NCI-H345 treated with DMSO at 0.1 percent for 48 hours (cell line): ENCODE results near the gene AFF3.
A peak's percentile ranks its signal among the peaks of the same experiment; 100 is the strongest.

Experiments used
- DNase-seq: peaks from one replicate; lab custom pipeline; 2025; ENCODE audit not compliant: unreplicated experiment; lab: John Stamatoyannopoulos, UW

Gene AFF3

GRCh38 chr2:100151310-100151709 lies 8.9 kb upstream of the AFF3 start:
- no peak for DNase-seq

- DNase-seq: no peak
These were observed 6.5 kb upstream of the AFF3 start for GRCh38 chr2:100148883-100149282.

GRCh38 chr2:100146657-100146960 lies 4.2 kb upstream of the AFF3 start:
- no peak for DNase-seq

- DNase-seq: no peak
These were observed 3.7 kb upstream of the AFF3 start for GRCh38 chr2:100145893-100146656.

DNA sequence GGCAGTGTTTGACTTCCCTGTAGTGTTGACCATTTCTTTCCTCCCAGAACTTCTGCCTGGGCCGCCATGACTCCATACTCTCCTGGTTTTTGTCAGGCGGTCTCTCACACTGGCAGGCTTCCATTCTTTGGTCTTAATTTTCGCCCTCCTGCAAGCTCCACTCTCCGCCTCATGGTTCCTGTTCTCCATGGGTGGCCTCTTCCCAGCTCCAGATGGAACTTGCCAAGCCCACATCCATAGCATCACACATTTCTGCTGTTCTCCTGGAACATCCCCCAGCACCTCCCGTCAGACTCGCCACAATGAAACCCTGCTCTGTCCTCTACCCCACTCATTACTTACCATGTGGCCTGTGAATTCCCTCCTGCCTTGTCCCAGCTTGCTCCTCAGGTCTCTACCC lies 896 bp upstream of the AFF3 start:
- no peak for DNase-seq

GRCh38 chr2:100141906-100142305 lies 484 bp downstream of the AFF3 start:
- no peak for DNase-seq

DNA sequence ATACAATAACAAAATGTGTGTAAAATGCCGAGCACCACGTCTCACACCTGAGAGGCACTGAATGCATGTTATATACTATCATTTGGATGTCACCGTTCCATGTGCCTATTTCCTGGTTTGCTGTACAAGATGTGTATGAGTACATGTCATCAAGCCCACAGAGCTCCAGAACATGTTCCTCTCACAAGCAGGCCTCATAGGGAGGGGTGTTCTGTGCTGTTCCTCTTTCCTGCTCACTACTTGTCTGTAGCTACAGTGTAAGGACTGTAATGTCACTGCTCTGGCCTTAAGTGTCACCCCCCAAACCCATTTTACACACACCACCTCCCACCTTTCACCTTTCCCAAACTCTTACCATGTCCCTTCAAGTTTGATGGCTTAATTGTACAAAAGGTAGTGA lies 1.8 kb downstream of the AFF3 start:
- DNase-seq: no peak

GRCh38 chr2:100137866-100138570 lies 4.4 kb downstream of the AFF3 start:
- DNase-seq: no peak

DNA sequence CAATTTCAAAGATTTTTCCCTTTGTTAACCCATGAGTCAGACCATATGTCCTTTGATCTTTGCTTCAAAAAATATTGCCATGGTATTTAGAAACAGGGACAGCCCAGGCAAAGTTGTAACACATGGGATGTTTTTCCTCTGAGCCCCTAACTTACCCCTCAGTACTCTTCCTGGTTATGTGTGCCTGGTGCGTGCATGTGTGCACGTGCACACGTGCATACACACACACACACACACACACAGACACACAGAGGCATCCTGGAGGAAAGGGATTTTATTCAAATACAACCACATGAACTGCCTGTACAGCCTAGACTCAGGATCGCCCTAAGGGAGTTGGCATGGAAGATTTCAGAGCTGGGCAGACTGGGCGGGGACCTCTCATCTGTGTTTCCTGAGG lies 5.1 kb downstream of the AFF3 start:
- no peak for DNase-seq

DNA sequence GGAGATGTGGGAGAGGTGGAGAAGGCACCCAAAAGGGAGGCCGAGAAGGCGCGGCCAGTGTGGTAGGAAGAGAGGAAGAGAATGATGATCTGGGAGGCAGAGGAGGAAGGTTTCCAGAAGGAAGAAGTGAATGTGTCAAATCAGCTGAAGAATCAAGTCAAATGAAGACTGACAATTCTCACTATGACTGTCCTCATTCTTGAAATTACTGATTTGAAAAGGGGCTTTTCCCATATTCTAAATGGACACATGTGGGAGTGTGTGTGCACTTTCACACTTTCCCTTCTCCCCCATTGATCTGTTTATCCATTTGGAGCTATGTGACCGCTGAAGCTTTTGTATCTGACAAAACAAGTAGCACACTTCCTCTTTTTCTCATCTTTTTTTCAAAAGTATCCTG lies 6.1 kb downstream of the AFF3 start:
- no peak for DNase-seq

- no peak for DNase-seq
These were observed 7.0 kb downstream of the AFF3 start for GRCh38 chr2:100135415-100135814.

DNA sequence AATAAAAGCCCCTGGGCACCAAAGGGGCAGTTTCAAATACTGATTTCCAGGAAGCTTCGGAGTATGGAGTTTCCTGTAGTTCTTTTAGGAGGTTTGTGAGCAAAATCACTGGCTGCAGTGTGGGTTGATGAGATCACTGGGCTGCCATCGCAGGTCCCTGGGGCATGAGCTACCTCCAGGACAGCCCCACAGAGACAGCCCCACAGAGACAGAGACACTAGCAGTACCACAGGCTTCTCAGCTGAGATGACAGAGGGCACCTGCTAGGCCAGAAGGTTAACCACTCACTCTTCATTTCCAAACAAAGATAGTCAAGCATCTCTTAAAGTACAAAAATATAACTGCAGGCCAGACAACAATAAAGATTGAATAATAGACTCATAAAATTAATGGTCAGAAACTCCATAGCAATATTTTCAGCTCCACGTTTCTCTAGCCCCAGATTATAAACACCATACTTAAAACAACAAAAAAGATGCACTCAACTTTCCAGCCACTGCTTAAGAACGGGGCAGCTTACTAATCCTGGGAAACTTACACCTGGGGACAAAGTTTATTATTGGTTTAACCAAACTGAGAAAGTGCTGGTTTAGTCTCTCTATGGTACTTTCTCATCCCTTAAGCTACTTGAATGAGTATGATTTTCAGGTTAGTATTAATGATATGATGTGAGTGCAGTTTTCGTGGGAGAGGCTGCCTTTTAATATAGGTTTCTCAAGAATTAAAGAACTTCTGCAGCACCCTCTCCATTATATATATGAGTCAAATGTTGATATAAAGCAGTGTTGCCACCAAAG lies 11.6 kb downstream of the AFF3 start:
- DNase-seq: no peak

- no peak for DNase-seq
These were observed 15.4 kb downstream of the AFF3 start for GRCh38 chr2:100126897-100127401.

DNA sequence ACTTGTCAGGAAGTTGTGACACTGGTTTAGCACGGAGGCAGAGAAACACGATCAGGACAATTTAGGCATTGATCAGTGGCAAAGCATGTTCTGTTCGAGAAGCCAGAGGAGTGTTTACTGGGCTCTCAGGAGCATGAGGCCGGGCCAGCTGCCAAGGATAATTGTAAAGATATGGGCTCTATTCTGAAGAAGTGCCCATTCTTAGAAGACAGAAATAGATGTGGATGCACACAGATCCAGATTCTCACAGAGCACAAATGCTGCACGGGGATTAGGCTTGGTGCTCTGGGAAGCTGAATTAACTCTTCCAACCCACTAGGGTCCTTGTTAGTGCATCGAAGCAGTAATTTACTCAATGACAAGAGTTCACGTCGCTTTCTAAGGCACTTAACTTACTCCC lies 16.2 kb downstream of the AFF3 start:
- DNase-seq: peak; percentile 87

DNA sequence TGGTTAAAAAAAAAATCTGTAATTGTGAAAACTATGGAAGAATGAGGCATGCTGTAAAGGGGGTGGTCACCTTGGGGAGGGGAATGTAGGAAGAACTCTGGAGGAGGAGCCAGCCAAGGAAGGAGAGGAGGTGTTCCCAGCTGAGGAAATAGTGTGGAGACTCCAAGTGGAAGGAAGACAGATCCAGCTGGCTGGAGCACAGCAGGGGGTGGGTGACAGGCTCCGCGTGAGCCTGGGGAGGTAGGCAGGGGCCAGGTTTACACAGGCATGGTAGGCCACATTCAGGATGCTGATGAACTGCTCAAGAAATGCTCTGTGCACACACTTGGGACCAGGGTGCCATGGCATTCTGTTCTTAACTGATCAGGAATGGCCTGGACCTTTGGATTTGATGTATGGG lies 16.8 kb downstream of the AFF3 start:
- DNase-seq: no peak

- DNase-seq: no peak
These were observed 17.6 kb downstream of the AFF3 start for GRCh38 chr2:100124761-100125160.

- no peak for DNase-seq
These were observed 21.2 kb downstream of the AFF3 start for GRCh38 chr2:100121124-100121718.

- DNase-seq: no peak
These were observed 23.2 kb downstream of the AFF3 start for GRCh38 chr2:100119235-100119634.

GRCh38 chr2:100113990-100114433 lies 28.4 kb downstream of the AFF3 start:
- no peak for DNase-seq

- no peak for DNase-seq
These were observed 31.8 kb downstream of the AFF3 start for GRCh38 chr2:100110614-100111000.

- DNase-seq: no peak
These were observed 32.3 kb downstream of the AFF3 start for GRCh38 chr2:100109986-100110613.
